ENCODE results near the gene CAPN3. TPM values are rescaled to one million over a fixed set of nuclear protein-coding genes. Genes with fewer than 3 reads are reported as not detected.
"Not testable (repeated sequence)": the region's sequence is repeated elsewhere in the genome, so short reads cannot be mapped to it uniquely, and the experiment has no call there.

Gene CAPN3
- 17.9 and 23.8 TPM in 2 replicates for total RNA-seq

- no peak for DNase-seq
- ChIA-PET POLR2A (no interaction called here), CTCF (no interaction called here)
- intact Hi-C loops (cut with micrococcal nuclease), result no loop called here
- Mint-ChIP-seq H3K4me1 (no peaks in the 10 kb centered on the region), H3K9me3 (no peaks in the 10 kb centered on the region), H3K27me3 (no peaks in the 10 kb centered on the region), H3K4me3 (no peak within 1 kb of the TSS), H3K27ac (no peak within 1 kb of the TSS), H3K36me3 (ENCODE audit: low read depth) (peaks cover 57% of the 10 kb centered on the region)
- no peak for ATAC-seq (ENCODE audit: low read depth)
- TF ChIP-seq, protein P1, sequence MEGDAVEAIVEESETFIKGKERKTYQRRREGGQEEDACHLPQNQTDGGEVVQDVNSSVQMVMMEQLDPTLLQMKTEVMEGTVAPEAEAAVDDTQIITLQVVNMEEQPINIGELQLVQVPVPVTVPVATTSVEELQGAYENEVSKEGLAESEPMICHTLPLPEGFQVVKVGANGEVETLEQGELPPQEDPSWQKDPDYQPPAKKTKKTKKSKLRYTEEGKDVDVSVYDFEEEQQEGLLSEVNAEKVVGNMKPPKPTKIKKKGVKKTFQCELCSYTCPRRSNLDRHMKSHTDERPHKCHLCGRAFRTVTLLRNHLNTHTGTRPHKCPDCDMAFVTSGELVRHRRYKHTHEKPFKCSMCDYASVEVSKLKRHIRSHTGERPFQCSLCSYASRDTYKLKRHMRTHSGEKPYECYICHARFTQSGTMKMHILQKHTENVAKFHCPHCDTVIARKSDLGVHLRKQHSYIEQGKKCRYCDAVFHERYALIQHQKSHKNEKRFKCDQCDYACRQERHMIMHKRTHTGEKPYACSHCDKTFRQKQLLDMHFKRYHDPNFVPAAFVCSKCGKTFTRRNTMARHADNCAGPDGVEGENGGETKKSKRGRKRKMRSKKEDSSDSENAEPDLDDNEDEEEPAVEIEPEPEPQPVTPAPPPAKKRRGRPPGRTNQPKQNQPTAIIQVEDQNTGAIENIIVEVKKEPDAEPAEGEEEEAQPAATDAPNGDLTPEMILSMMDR (IDR thresholded peaks at IDR 0.05), result no peak
Measured at GRCh38 chr15:42359249-42359648, at the start of gene CAPN3. Gene CAPN3 (plus strand): TSS chr15:42359501. CDS start chr15:42359806, 305 bp downstream.

- intact Hi-C loops (cut with micrococcal nuclease), result loop anchor here (1.0 kb wide), 1 partner anchor 38 kb away; no protein-coding TSS in a partner anchor
- TF ChIP-seq, protein P1 (IDR thresholded peaks at IDR 0.05), result no peak
- DNase-seq, result no peak
- Mint-ChIP-seq H3K27ac (no peak overlapping the region), H3K36me3 (ENCODE audit: low read depth) (peaks cover 75% of the 10 kb centered on the region), H3K27me3 (no peaks in the 10 kb centered on the region), H3K4me1 (no peaks in the 10 kb centered on the region), H3K9me3 (no peaks in the 10 kb centered on the region), H3K4me3 (no peak overlapping the region)
- POLR2A ChIA-PET, result no interaction called here
- CTCF ChIA-PET, result no interaction called here
- no peak for ATAC-seq (ENCODE audit: low read depth)
Measured at GRCh38 chr15:42313463-42313862, 45.8 kb upstream of the CAPN3 start.

DNA sequence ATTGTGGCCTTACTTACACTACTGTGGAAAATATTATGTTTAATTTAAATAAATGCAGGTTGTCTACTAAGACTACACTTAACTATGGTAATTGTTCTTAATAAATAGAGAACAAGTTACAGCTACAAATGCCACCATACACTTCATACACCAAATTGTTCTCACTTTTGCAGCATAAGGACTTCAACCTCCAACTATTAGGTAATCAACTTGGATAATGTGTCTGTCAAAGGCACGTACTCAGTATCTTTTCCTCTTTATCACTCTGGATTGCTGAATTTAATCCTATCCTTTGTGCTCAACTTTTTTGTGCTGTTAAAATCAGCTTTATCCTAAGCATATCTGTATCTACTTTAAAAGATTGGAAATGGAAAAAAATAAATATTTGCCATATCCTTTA lies 44.5 kb upstream of the CAPN3 start:
- Mint-ChIP-seq H3K4me3 (no peak overlapping the region), H3K9me3 (no peaks in the 10 kb centered on the region), H3K27ac (no peak overlapping the region), H3K4me1 (no peaks in the 10 kb centered on the region), H3K36me3 (ENCODE audit: low read depth) (peaks cover 70% of the 10 kb centered on the region), H3K27me3 (no peaks in the 10 kb centered on the region)
- ATAC-seq (ENCODE audit: low read depth) (no peak), DNase-seq (no peak)
- intact Hi-C loops (cut with micrococcal nuclease), result no loop called here
- TF ChIP-seq, protein P1 (IDR thresholded peaks at IDR 0.05), result no peak
- POLR2A ChIA-PET, result no interaction called here
- CTCF ChIA-PET, result no interaction called here

GRCh38 chr15:42315521-42315920 lies 43.8 kb upstream of the CAPN3 start:
- ATAC-seq (ENCODE audit: low read depth) (no peak), DNase-seq (no peak)
- TF ChIP-seq, protein P1 (IDR thresholded peaks at IDR 0.05), result no peak
- ChIA-PET CTCF (no interaction called here), POLR2A (no interaction called here)
- Mint-ChIP-seq H3K4me3 (no peak overlapping the region), H3K4me1 (no peaks in the 10 kb centered on the region), H3K9me3 (no peaks in the 10 kb centered on the region), H3K36me3 (ENCODE audit: low read depth) (peaks cover 63% of the 10 kb centered on the region), H3K27me3 (no peaks in the 10 kb centered on the region), H3K27ac (no peak overlapping the region)
- intact Hi-C loops (cut with micrococcal nuclease), result no loop called here

DNA sequence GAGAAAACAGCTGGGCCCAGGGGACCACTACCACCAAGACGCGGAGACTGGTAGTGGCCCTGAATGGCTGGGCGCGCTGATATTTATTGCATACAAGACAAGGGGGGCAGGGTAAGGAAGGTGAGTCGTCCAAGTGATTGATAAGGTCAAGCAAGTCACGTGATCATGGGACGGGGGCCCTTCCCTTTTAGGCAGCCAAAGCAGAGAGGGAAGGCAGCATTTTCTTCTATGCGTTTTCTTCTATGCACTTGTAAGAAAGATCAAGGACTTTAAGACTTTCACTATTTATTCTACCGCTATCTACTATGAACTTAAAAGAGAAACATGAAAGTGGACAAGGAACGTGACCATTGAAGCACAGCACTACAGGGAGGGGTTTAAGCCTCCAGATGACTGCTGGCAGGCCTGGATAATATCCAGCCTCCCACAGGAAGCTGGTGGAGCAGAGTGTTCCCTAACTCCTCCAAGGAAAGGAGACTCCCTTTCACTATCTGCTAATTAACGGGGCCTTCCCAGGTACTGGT lies 43.0 kb upstream of the CAPN3 start:
- H3K4me3 Mint-ChIP-seq; H3K27ac Mint-ChIP-seq; H3K27me3 Mint-ChIP-seq; H3K9me3 Mint-ChIP-seq; ATAC-seq (ENCODE audit: low read depth); POLR2A ChIA-PET; intact Hi-C loops (cut with micrococcal nuclease); CTCF ChIA-PET; H3K4me1 Mint-ChIP-seq; DNase-seq: not testable (repeated sequence)
- H3K36me3 Mint-ChIP-seq (ENCODE audit: low read depth), result peaks cover 63% of the 10 kb centered on the region

DNA sequence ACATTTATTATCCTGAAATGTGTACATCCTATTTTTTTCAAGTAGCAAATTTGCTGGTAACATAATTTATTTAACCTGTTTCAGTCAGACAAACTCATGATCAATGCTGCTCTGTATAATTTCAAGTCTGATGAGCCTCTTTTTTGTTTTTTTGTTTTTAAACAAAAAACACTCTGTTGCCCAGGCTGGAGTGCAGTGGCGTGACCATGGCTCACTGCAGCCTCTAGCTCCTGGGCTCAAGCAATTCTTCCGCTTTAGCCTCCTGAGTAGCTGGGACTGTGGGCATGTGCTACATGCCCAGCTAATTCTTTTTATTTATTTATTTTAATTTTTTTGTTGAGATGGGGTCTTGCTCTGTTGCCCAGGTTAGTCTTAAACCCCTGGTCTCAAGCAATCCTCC lies 40.1 kb upstream of the CAPN3 start:
- Mint-ChIP-seq H3K27ac (no peak overlapping the region), H3K9me3 (no peaks in the 10 kb centered on the region), H3K36me3 (ENCODE audit: low read depth) (peaks cover 63% of the 10 kb centered on the region), H3K27me3 (no peaks in the 10 kb centered on the region), H3K4me1 (no peaks in the 10 kb centered on the region), H3K4me3 (no peak overlapping the region)
- TF ChIP-seq, protein P1 (IDR thresholded peaks at IDR 0.05), result no peak
- DNase-seq, result no peak
- ATAC-seq (ENCODE audit: low read depth), result no peak
- POLR2A ChIA-PET, result no interaction called here
- intact Hi-C loops (cut with micrococcal nuclease), result no loop called here
- CTCF ChIA-PET, result no interaction called here

Data from activated B cell treated with CpG ODN at 0.5 μM for 24 hours (primary cell).